H54 (cell line): ENCODE results near the gene PEX11B.

Source experiments
- DNase-seq: peaks from one replicate; pipeline ENCODE4 v3.0.0; 2011; ENCODE audit warnings: low spot score, mixed read lengths; ENCODE audit not compliant: insufficient read length
- FAIRE-seq: peaks from 3 replicates; lab custom pipeline; 2011; peaks lifted over from hg19 to GRCh38; lab: Jason Lieb, UNC
- POLR2A ChIP-seq: IDR thresholded peaks from 2 replicates; pipeline ENCODE4 v1.6.1; 2011; ENCODE audit warnings: low read depth, mild to moderate bottlenecking, low read length

Gene PEX11B

GRCh38 chr1:145885738-145886287, 32.7 kb downstream of the PEX11B start, which contains the start of gene ANKRD35:
ANKRD35 (minus strand) TSS chr1:145885866; CDS start chr1:145885758, 108 bp downstream.
- no peak for TF ChIP-seq POLR2A
- DNase-seq (peak; percentile 96), FAIRE-seq (no peak)

GRCh38 chr1:145884675-145885074, 33.8 kb downstream of the PEX11B start:
- DNase-seq (no peak), FAIRE-seq (no peak)
- TF ChIP-seq POLR2A = no peak

DNA sequence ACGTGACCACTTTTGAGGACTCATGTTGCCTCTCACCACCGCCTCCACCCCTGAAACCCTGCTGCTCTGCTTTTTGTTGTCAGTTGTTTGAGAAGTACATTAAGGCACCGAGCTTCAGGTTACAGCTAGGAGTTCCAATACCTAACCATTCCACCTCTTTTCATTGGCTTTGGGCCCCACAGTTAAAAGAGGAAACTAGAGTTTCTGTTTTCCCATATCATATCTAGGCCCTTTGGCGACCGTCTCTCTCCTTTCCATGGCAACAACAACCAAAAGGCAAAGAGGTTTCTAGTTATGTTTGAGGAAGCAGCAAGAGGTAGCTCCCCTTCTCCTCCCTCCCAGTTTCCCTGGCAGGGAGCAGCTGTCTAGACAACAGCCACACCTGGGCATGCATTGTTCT, 38.7 kb downstream of the PEX11B start:
- DNase-seq (no peak), FAIRE-seq (no peak)
- TF ChIP-seq POLR2A = no peak

- FAIRE-seq (no peak), DNase-seq (no peak)
- no peak for TF ChIP-seq POLR2A
These were observed 39.8 kb downstream of the PEX11B start for GRCh38 chr1:145878724-145879123.

- DNase-seq = no peak
- no peak for TF ChIP-seq POLR2A
- FAIRE-seq = no peak
These were observed 40.5 kb downstream of the PEX11B start for GRCh38 chr1:145877923-145878486.

DNA sequence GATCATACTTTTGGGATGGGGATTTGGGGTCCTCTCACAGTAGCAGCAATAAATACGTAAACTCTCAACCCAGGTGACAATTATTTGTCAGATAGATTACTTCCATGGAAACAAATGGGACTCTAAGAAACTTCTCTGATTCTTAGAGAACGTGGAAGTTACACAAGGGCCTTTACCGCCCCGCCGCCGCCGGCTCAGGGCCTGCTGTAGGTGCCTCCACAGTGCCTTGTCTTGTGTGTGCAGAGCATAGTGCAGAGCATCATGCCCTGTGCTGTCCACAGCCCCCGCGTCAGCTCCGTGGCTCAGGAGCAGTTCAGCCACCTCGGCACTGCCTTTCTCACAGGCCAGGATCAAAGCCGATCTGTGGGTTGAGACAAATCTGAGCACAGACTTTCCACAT, 43.9 kb downstream of the PEX11B start:
- FAIRE-seq = no peak
- TF ChIP-seq POLR2A = no peak
- no peak for DNase-seq

- DNase-seq (no peak), FAIRE-seq (no peak)
- TF ChIP-seq POLR2A = no peak
These were observed 46.3 kb downstream of the PEX11B start for GRCh38 chr1:145871994-145872924.

GRCh38 chr1:145868232-145868631, 50.3 kb downstream of the PEX11B start:
- DNase-seq = no peak
- no peak for TF ChIP-seq POLR2A
- no peak for FAIRE-seq

DNA sequence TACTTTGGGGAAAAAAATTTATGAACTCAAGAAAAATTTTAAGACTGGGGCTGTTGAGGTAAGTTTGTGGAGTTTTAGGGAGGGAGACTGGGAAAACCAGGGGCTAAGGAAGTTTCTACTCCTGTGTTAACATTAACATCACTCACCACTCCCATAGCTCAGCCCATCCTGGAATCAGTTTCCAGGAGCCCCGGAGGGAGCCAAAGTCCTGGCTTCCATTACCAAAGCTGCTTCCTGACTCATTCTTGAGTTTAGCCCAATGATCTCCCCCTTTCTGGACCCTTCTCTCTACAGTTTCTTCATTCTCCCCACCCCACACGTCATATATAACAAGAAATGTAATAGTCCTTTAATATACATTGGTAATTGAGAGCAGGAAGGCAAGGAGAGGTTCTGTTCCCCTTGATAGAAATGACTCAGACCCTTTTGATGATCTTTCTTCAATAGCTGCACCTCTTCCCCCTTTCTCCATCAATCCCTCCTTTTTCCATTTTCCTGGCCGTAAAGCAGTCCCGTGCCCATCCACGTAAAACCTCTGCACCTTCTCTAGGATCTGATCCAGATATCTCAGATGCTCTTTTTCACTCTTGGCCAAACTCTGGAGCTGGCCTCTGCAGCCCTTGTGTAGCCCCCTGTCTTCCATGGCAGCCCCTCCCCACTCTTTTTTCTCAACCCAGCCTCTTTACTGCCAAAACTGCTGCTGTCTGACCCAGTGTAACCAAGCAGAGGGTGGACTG, 55.1 kb downstream of the PEX11B start:
- TF ChIP-seq POLR2A = no peak
- FAIRE-seq (no peak), DNase-seq (no peak)
